ENCODE results near the gene KASH5.
A peak's percentile ranks its signal among the peaks of the same experiment; 100 is the strongest.
"Not testable (repeated sequence)": the region's sequence is repeated elsewhere in the genome, so short reads cannot be mapped to it uniquely, and the experiment has no call there.

Gene KASH5

DNA sequence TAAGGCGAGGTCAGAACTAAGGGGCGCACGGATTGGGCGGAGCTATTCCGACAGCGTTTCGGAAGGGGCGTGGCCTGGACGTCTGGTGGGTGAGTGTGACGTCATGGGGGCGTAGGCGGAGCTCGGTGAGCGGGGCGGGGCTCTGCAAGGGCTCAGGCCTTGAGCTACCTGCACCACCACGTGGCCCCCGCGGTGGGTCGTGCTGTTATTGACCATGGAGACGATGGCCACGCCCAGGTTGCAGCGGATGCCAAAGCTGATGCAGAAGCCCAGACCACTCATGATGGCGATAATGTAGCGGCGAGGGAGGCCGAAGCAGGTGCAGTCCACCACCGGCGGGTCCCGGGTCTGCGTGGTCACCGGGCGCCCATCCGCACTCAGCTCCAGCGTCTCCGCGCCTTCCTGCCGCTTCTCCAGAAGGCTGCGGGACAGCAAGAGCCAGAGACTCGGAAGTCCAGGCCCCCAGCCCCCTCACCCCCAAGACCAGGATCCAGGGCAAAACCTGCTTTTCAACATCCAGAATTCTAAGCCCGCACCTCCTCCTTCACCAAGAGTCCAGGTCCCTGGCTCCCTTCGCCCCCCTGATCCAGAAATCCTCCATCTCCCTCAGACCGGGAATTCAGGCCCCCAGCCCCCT lies 48.5 kb downstream of the KASH5 start:
- no peak for DNase-seq (ENCODE audit: low read depth)

DNA sequence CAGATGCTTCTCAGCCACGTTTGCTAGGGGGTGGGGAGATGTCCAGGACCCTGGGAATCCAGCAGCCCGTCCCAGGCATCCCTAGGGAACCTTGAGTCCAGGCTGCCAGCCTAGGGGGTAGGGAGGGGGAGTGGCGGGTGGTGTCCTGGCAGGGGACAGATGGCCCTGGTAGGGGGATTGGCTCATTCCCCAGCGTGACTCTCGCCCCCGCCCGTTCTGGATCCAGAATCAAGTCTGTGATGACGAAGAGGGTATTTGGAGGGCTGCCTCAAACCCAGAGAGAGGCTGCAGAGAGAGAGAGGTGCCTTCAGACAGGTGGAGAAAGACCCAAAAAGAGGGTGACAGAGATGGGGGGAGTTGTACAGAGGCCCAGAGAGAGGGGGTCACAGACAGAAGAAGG lies 49.2 kb downstream of the KASH5 start:
- no peak for DNase-seq (ENCODE audit: low read depth)

GRCh38 chr19:49438261-49438660 lies 50.2 kb downstream of the KASH5 start:
- no peak for DNase-seq (ENCODE audit: low read depth)

DNA sequence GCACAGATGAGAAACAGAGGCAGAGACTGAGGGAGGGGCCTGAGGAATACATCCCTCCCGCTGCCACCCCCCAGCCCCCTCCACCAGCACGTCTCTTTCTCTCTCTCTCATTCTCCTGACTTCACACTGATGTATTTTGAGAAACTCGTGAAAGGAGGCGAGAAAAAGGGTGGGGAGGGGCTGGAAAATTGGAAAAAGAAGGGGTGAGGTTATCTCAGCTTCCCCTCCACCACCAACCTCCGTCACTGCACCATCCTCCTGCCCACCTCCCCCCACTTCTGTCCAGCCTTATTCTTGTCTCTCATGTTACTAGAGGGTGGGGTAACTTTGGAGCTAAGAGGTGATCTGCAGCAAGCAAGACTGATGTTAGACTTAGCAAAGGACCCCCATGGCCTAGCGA lies 51.8 kb downstream of the KASH5 start:
- DNase-seq (ENCODE audit: low read depth), result no peak

DNA sequence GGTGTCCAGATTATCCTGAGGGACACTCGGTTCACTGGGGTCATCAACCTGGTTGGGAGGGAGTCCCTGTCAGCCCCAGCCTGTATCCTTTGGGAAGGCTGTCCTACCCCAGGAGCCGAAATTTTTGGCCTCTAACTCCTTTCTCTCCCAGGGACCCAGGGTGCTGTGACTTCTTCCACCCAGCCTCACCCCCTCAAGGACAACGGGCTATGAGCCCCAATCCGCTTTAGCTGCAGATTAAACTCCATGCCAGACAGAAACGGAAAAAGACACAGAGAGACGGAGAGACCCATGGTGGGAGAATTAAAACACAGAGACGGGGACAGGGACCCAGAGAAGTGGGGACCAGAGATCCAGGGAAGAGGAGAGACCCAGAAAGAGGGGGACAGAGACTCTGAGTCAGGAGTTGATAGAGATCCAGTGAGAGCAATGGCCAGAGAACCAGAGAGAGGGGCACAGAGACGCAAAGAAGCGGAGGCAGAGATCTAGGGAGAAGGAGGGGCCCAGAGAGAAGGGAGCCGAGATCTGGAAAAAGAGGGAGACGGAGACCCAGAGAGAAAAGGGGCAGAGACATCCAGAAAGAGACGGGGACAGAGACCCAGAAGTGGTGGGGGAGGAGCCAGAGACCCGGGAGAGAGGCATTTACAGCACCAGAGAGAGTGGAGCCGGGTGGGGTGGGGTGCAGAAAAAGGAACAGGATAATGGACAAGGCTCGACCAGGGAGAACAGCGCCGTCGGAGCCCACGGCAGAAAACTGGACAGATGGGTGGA lies 52.6 kb downstream of the KASH5 start:
- DNase-seq (ENCODE audit: low read depth), result no peak

- DNase-seq (ENCODE audit: low read depth), result no peak
Observed at GRCh38 chr19:49441210-49441959, 53.3 kb downstream of the KASH5 start, which contains the start of gene SLC17A7. Gene SLC17A7 (minus strand): TSS chr19:49441527. CDS start chr19:49441379, 148 bp downstream.

DNA sequence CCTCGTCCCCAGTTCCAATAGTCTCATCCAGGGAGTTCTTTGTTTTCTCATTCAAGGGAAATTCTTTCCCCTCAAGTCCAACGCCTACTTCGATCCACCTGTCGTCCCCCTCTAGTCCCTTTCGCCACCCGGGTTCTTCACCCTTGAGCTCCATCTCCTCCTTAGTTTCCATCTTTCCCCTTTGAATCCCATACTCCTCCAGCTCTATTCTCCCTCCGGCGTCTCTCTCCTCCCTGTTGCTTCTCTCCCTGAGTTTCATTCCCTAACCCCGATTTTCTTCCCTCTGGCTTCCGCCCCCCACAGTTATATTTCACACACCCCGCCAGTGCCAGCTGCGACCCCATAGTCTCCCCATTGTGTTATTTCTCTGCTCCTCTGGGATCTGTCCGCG lies 53.9 kb downstream of the KASH5 start:
- DNase-seq (ENCODE audit: low read depth), result no peak

DNA sequence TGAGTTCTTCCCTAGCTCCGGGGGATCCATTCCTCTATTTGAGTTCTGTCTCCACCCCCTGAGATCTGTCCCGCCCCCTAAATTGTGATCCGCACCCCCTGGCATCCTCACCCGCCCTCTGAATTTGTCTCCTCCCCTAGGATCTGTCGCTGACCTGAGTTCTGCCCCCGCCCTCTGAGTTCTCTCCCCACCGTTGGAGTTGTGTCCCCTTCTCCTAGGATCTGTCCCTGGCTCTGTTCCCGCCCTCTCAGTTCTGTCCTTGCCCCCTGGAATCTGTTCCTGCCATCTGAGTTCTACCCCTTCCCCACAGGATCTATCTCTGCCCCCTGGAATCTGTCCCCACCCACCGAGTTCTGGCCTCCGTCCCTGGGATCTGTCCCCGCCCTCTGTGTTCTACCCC lies 54.3 kb downstream of the KASH5 start:
- no peak for DNase-seq (ENCODE audit: low read depth)

- no peak for DNase-seq (ENCODE audit: low read depth)
Observed at GRCh38 chr19:49442771-49443365, 54.8 kb downstream of the KASH5 start.

- peak; percentile 87 for DNase-seq (ENCODE audit: low read depth)
Observed at GRCh38 chr19:49443366-49444099, 55.5 kb downstream of the KASH5 start.

- not testable (repeated sequence) for DNase-seq (ENCODE audit: low read depth)
Observed at GRCh38 chr19:49444100-49444700, 56.2 kb downstream of the KASH5 start.

DNA sequence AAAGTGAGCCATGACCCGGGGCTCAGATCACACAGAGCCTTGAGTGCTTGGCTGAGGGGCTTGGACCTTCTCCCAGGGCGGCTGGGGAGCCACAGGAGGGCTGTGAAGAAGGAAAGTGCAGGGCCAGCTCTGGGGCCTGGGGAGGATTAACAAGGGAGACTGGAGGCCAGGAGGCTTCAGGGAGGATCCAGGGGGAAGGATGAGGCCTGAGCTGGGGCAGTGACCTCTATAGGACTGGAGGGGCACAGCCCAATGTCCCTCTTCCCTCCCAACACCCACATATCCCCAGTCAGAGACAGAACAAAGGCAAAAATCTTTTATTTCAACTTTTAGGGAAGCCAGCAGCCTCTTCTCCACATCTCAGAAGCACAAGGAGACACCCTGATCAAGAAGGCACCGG lies 57.9 kb downstream of the KASH5 start:
- no peak for DNase-seq (ENCODE audit: low read depth)

DNA sequence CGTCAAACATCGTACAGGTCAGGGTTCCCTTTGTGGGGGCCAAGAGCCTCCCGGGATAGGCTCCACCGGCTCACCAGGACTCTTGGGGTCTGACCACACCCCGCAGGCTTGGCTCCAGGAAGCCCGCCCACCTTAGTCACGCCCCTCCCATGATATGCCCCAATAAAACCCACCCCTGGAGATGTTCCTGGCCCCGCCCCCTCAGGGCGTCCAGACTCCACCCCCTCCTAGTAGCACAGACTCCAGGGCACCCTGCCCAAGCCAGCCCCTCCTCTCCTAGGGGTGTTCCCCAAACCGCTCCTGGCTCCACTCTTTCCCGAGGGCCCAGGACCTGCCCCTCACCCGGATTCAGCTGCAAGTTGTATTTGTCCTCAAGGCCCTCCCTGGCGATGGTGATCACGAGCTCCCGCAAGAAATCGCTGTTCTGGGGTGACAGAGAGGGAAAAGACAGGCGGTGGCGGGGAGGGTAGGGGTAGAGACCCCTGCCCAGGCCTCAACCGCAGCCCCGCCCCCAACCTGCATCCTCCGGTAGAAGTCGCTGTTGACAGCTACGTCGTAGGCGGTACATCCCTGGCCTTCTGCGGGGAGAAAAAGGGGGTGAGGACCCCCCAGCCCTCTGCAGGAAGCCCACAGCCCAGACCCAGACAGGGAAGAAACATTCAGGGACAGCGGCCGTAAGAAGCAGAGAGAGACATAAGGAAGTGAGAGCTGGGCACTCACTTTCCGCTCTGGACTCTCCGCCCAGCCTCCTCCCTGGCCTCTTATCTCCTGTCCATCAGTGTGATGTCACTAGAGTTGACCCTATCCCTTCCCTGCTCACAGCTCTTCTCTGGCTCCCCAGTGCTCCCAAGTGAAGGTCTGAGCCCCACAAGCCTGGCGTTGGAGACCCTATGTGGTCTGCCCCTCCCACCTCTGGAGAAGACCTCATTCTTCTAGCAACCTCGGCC lies 59.7 kb downstream of the KASH5 start:
- no peak for DNase-seq (ENCODE audit: low read depth)

DNA sequence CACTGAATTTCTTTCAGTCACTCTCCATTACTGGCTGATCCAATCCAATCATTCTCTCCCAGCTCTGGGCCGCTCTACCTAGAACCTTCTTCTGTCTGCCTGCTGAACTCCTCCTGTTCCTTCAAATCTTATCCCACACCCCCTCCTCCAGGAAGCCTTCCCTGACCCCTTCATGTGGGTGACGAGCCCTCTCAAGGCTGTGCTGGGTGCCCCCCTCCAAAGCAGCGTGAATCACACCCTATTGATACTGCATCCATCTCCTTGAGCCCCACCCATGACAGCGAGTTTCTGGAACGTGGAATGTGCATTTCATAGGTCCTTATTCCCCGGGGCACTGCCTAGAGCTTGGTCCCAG lies 60.4 kb downstream of the KASH5 start:
- DNase-seq (ENCODE audit: low read depth), result no peak

GRCh38 chr19:49450405-49450804 lies 62.4 kb downstream of the KASH5 start:
- no peak for DNase-seq (ENCODE audit: low read depth)

DNA sequence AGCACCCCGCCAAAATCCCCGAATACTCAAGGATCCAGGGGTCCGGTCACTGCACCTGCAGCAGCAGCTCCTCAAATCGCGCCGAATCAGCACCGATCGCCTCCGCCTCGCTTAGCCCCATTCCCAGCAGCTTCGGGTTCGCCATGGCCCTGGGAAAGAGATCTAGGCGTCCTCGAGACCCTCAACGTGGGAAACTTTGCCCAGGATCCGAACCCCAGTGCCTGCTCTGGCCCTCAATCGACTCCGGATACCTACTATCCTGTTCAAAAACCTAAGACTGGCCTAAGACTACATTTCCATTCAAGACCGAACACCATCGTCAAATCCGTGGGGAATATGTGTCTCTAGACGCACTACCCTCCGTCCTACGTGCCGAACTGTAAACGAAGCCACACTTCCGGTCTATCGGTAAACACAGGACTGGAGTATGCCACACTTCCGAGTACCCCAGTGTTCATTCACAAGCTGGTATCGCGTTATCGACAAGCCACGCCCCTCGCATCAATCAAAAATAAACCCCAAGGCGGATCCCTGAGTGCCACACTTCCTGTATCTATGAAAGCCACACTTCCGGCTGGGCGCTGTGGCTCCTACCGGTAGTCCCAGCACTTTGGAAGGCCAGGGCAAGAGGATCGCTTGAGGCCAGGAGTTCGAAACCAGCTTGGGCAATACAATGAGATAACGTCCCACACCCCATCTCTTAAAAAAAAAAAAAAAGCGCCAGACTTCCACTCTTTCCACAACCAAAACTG lies 63.6 kb downstream of the KASH5 start, which contains the start of gene PIH1D1:
Gene PIH1D1 (minus strand): TSS at position 385 of the 752 bp plus-strand sequence. CDS start 240 bp downstream, at position 145.
- DNase-seq (ENCODE audit: low read depth), result peak; percentile 91

GRCh38 chr19:49453013-49453756 lies 65.1 kb downstream of the KASH5 start, which contains the start of gene ALDH16A1:
Gene ALDH16A1 (plus strand): TSS chr19:49453225. CDS start chr19:49453332, 107 bp downstream.
- DNase-seq (ENCODE audit: low read depth), result peak; percentile 96

- no peak for DNase-seq (ENCODE audit: low read depth)
Observed at GRCh38 chr19:49453757-49454240, 65.8 kb downstream of the KASH5 start.

All from stimulated activated CD8-positive, alpha-beta memory T cell treated with anti-CD3 and anti-CD28 coated beads, Interleukin-12 subunit alpha, Interleukin-12 subunit beta, amount 100 ng/mL, for 1 hour (primary cell).